ENCODE data around the gene MAPRE3. TPM values are rescaled to one million over a fixed set of nuclear protein-coding genes. Genes with fewer than 3 reads are reported as not detected.

MAPRE3 gene
- total RNA-seq, 5 donors from 2014 or later (not counting 1 experiment from before 2014, with no cell fraction given), result 4.0 to 5.1 (median 4.7) TPM

GRCh38 chr2:27021253-27022049 is 51.0 kb downstream of the MAPRE3 start:
- no peaks in the 10 kb centered on the region for H3K27me3 Mint-ChIP-seq
- H3K27ac Mint-ChIP-seq, result no peak overlapping the region
- no peaks in the 10 kb centered on the region for H3K36me3 Mint-ChIP-seq
- ChIA-PET POLR2A (no interaction called here), CTCF (no interaction called here)
- no peaks in the 10 kb centered on the region for H3K9me3 Mint-ChIP-seq
- H3K36me3 ChIP-seq (ENCODE audit: control insufficient read depth in 2 of 2, extremely low read depth in 1 of 2, insufficient read depth in 1 of 2, low read length in 1 of 2), result peaks cover 5 to 9% of the 10 kb centered on the region in 2 donors
- H3K27me3 ChIP-seq (replicated peaks in 1 of 2; ENCODE audit: control insufficient read depth in 2 of 2, extremely low read depth in 1 of 2, insufficient read depth in 2 of 2, low read length in 1 of 2), result no peaks in the 10 kb centered on the region
- no peaks in the 10 kb centered on the region for H3K9me3 ChIP-seq
- DNase-seq (no peak), ATAC-seq (replicated peaks in 1 of 4) (no peak)
- no peaks in the 10 kb centered on the region for H3K4me1 Mint-ChIP-seq
- no peak overlapping the region for H3K27ac ChIP-seq (ENCODE audit: low read length)
- no peaks in the 10 kb centered on the region for H3K4me1 ChIP-seq (ENCODE audit: control insufficient read depth in 1 of 2, extremely low read depth in 1 of 2, insufficient read depth in 2 of 2, low read length in 2 of 2)
- no peak overlapping the region for H3K4me3 ChIP-seq (ENCODE audit: control insufficient read depth in 1 of 2, extremely low read depth in 1 of 2, low read length in 1 of 2)
- WGBS (ENCODE audit: insufficient coverage), result 95% methylated on average over 10 of the region's 11 CpGs
- H3K4me3 Mint-ChIP-seq, result no peak overlapping the region

- no peak for ATAC-seq (replicated peaks in 1 of 4)
- no peaks in the 10 kb centered on the region for H3K9me3 ChIP-seq
- POLR2A ChIA-PET, result no interaction called here
- no peaks in the 10 kb centered on the region for H3K9me3 Mint-ChIP-seq
- CTCF ChIA-PET, result no interaction called here
- H3K4me1 ChIP-seq (ENCODE audit: control insufficient read depth in 1 of 2, extremely low read depth in 1 of 2, insufficient read depth in 2 of 2, low read length in 2 of 2), result no peaks in the 10 kb centered on the region
- H3K4me3 ChIP-seq (ENCODE audit: control insufficient read depth in 1 of 2, extremely low read depth in 1 of 2, low read length in 1 of 2), result no peak overlapping the region
- no peak overlapping the region for H3K27ac ChIP-seq (ENCODE audit: low read length)
- H3K4me1 Mint-ChIP-seq, result peaks cover 0 to 3% (median 0%) of the 10 kb centered on the region in 3 donors
- no peaks in the 10 kb centered on the region for H3K36me3 Mint-ChIP-seq
- no peaks in the 10 kb centered on the region for H3K27me3 ChIP-seq (replicated peaks in 1 of 2; ENCODE audit: control insufficient read depth in 2 of 2, extremely low read depth in 1 of 2, insufficient read depth in 2 of 2, low read length in 1 of 2)
- no peaks in the 10 kb centered on the region for H3K27me3 Mint-ChIP-seq
- no peak overlapping the region for H3K4me3 Mint-ChIP-seq
- WGBS (ENCODE audit: insufficient coverage), result 100% methylated on average over 1 of the region's 7 CpGs
- no peak overlapping the region for H3K27ac Mint-ChIP-seq
- DNase-seq, result no peak
- H3K36me3 ChIP-seq (ENCODE audit: control insufficient read depth in 2 of 2, extremely low read depth in 1 of 2, insufficient read depth in 1 of 2, low read length in 1 of 2), result peaks cover 5 to 9% of the 10 kb centered on the region in 2 donors
These were observed 53.3 kb downstream of the MAPRE3 start for GRCh38 chr2:27023740-27024139.

- Mint-ChIP-seq H3K27me3 (no peaks in the 10 kb centered on the region), H3K27ac (no peak overlapping the region)
These were observed 53.8 kb downstream of the MAPRE3 start for GRCh38 chr2:27024188-27024587.

GRCh38 chr2:27024812-27025211 is 54.4 kb downstream of the MAPRE3 start:
- H3K9me3 ChIP-seq, result no peaks in the 10 kb centered on the region
- no peak overlapping the region for H3K27ac Mint-ChIP-seq
- no peaks in the 10 kb centered on the region for H3K9me3 Mint-ChIP-seq
- CTCF ChIA-PET, result interaction anchor here in 1 of 2 donors (0.5 kb wide), 1 partner anchor 145 kb away, joined by 5 read pairs; no protein-coding TSS in a partner anchor
- WGBS (ENCODE audit: insufficient coverage), result 97% methylated on average over 12 of the region's 12 CpGs
- no peak for ATAC-seq (replicated peaks in 1 of 4)
- no peaks in the 10 kb centered on the region for H3K36me3 Mint-ChIP-seq
- no peaks in the 10 kb centered on the region for H3K4me1 ChIP-seq (ENCODE audit: control insufficient read depth in 1 of 2, extremely low read depth in 1 of 2, insufficient read depth in 2 of 2, low read length in 2 of 2)
- no peak overlapping the region for H3K4me3 ChIP-seq (ENCODE audit: control insufficient read depth in 1 of 2, extremely low read depth in 1 of 2, low read length in 1 of 2)
- peaks cover 5 to 9% of the 10 kb centered on the region in 2 donors for H3K36me3 ChIP-seq (ENCODE audit: control insufficient read depth in 2 of 2, extremely low read depth in 1 of 2, insufficient read depth in 1 of 2, low read length in 1 of 2)
- H3K4me1 Mint-ChIP-seq, result peaks cover 0 to 5% (median 4%) of the 10 kb centered on the region in 3 donors
- no peaks in the 10 kb centered on the region for H3K27me3 Mint-ChIP-seq
- H3K27ac ChIP-seq (ENCODE audit: low read length), result no peak overlapping the region
- H3K4me3 Mint-ChIP-seq, result no peak overlapping the region
- H3K27me3 ChIP-seq (replicated peaks in 1 of 2; ENCODE audit: control insufficient read depth in 2 of 2, extremely low read depth in 1 of 2, insufficient read depth in 2 of 2, low read length in 1 of 2), result no peaks in the 10 kb centered on the region
- POLR2A ChIA-PET, result no interaction called here
- DNase-seq, result no peak

More at GRCh38 chr2:27024188-27024587, 53.8 kb downstream of the MAPRE3 start:
- no peak for ATAC-seq (replicated peaks in 1 of 4)
- Histone ChIP-seq H3K4me1 (ENCODE audit: control insufficient read depth in 1 of 2, extremely low read depth in 1 of 2, insufficient read depth in 2 of 2, low read length in 2 of 2) (no peaks in the 10 kb centered on the region), H3K9me3 (no peaks in the 10 kb centered on the region), H3K27ac (ENCODE audit: low read length) (no peak overlapping the region), H3K36me3 (ENCODE audit: control insufficient read depth in 2 of 2, extremely low read depth in 1 of 2, insufficient read depth in 1 of 2, low read length in 1 of 2) (peaks cover 5 to 9% of the 10 kb centered on the region in 2 donors), H3K4me3 (ENCODE audit: control insufficient read depth in 1 of 2, extremely low read depth in 1 of 2, low read length in 1 of 2) (no peak overlapping the region), H3K27me3 (replicated peaks in 1 of 2; ENCODE audit: control insufficient read depth in 2 of 2, extremely low read depth in 1 of 2, insufficient read depth in 2 of 2, low read length in 1 of 2) (no peaks in the 10 kb centered on the region)
- CTCF ChIA-PET, result no interaction called here
- POLR2A ChIA-PET, result no interaction called here
- peaks cover 0 to 5% (median 3%) of the 10 kb centered on the region in 3 donors for H3K4me1 Mint-ChIP-seq
- H3K4me3 Mint-ChIP-seq, result no peak overlapping the region
- no peaks in the 10 kb centered on the region for H3K36me3 Mint-ChIP-seq
- WGBS (ENCODE audit: insufficient coverage), result 90% methylated on average over 14 of the region's 18 CpGs
- no peaks in the 10 kb centered on the region for H3K9me3 Mint-ChIP-seq
- no peak for DNase-seq

- POLR2A ChIA-PET, result interaction anchor here in 1 of 2 donors (0.6 kb wide), 1 partner anchor 167 kb away, joined by 3 read pairs; no protein-coding TSS in a partner anchor
- H3K9me3 Mint-ChIP-seq, result no peaks in the 10 kb centered on the region
- no peaks in the 10 kb centered on the region for H3K36me3 Mint-ChIP-seq
- DNase-seq, result no peak
- Histone ChIP-seq H3K27ac (ENCODE audit: low read length) (no peak overlapping the region), H3K36me3 (ENCODE audit: control insufficient read depth in 2 of 2, extremely low read depth in 1 of 2, insufficient read depth in 1 of 2, low read length in 1 of 2) (peaks cover 5 to 9% of the 10 kb centered on the region in 2 donors), H3K4me1 (ENCODE audit: control insufficient read depth in 1 of 2, extremely low read depth in 1 of 2, insufficient read depth in 2 of 2, low read length in 2 of 2) (no peaks in the 10 kb centered on the region), H3K9me3 (no peaks in the 10 kb centered on the region), H3K27me3 (replicated peaks in 1 of 2; ENCODE audit: control insufficient read depth in 2 of 2, extremely low read depth in 1 of 2, insufficient read depth in 2 of 2, low read length in 1 of 2) (no peaks in the 10 kb centered on the region), H3K4me3 (ENCODE audit: control insufficient read depth in 1 of 2, extremely low read depth in 1 of 2, low read length in 1 of 2) (no peak overlapping the region)
- ATAC-seq (replicated peaks in 1 of 4), result no peak
- 96% methylated on average over 9 of the region's 13 CpGs for WGBS (ENCODE audit: insufficient coverage)
- CTCF ChIA-PET, result interaction anchor here in 1 of 2 donors (0.5 kb wide), 1 partner anchor 145 kb away, joined by 5 read pairs; no protein-coding TSS in a partner anchor
- no peak overlapping the region for H3K27ac Mint-ChIP-seq
- no peaks in the 10 kb centered on the region for H3K27me3 Mint-ChIP-seq
- peaks cover 0 to 9% (median 4%) of the 10 kb centered on the region in 3 donors for H3K4me1 Mint-ChIP-seq
- H3K4me3 Mint-ChIP-seq, result no peak overlapping the region
These were observed 54.9 kb downstream of the MAPRE3 start for GRCh38 chr2:27025281-27025800.

GRCh38 chr2:27025861-27026851 is 55.7 kb downstream of the MAPRE3 start:
- ATAC-seq (replicated peaks in 1 of 4) (no peak), DNase-seq (no peak)
- Histone ChIP-seq H3K27ac (ENCODE audit: low read length) (no peak overlapping the region), H3K4me3 (ENCODE audit: control insufficient read depth in 1 of 2, extremely low read depth in 1 of 2, low read length in 1 of 2) (no peak overlapping the region), H3K27me3 (replicated peaks in 1 of 2; ENCODE audit: control insufficient read depth in 2 of 2, extremely low read depth in 1 of 2, insufficient read depth in 2 of 2, low read length in 1 of 2) (no peaks in the 10 kb centered on the region), H3K4me1 (ENCODE audit: control insufficient read depth in 1 of 2, extremely low read depth in 1 of 2, insufficient read depth in 2 of 2, low read length in 2 of 2) (no peaks in the 10 kb centered on the region), H3K36me3 (ENCODE audit: control insufficient read depth in 2 of 2, extremely low read depth in 1 of 2, insufficient read depth in 1 of 2, low read length in 1 of 2) (peaks cover 5 to 9% of the 10 kb centered on the region in 2 donors), H3K9me3 (no peaks in the 10 kb centered on the region)
- Mint-ChIP-seq H3K4me1 (peaks cover 0 to 13% (median 4%) of the 10 kb centered on the region in 3 donors), H3K4me3 (no peak overlapping the region), H3K36me3 (no peaks in the 10 kb centered on the region), H3K27ac (no peak overlapping the region), H3K27me3 (no peaks in the 10 kb centered on the region), H3K9me3 (no peaks in the 10 kb centered on the region)
- CTCF ChIA-PET, result no interaction called here
- POLR2A ChIA-PET, result interaction anchor here in 1 of 2 donors (0.6 kb wide), 1 partner anchor 166 kb away, joined by 3 read pairs; no protein-coding TSS in a partner anchor
- 93% methylated on average over 13 of the region's 24 CpGs for WGBS (ENCODE audit: insufficient coverage)
